PC-3 (cell line): ENCODE data around the gene PTGER3.

Source experiments
- EZH2 ChIP-seq: fragments of 300-600 bp; sonication (generic); IDR thresholded peaks from one replicate; pipeline ENCODE4 v1.6.1; 2017; ENCODE audit warnings: antibody characterized with exemption, mild to moderate bottlenecking, low read length; ENCODE audit not compliant: unreplicated experiment
- TF ChIP-seq, protein P1 (sequence below): fragments of 300-600 bp; sonication (generic); conservative IDR thresholded peaks from 2 replicates; pipeline ENCODE4 v1.5.1; 2017; ENCODE audit warnings: antibody characterized with exemption, low read depth, mild to moderate bottlenecking, low read length

DNA sequence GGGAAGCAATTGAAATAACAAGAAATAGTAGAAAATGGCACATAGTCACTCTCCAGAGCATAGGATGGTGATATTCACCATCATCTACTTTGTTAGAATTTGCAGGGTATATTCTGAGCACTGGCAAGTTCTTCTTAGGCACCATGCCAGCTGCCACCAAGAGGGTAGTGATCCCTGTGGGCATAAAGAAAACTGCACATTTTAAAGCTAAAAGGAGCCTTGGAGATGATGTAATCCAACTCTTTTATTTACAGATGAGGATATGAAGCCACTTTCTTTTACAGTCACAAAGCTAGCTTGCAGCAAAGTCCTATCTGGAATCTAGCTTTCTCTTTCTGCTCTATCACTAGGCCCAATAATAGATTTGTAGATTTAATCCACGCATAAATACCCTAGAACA is 69.0 kb downstream of the PTGER3 start:
- TF ChIP-seq, protein P1, sequence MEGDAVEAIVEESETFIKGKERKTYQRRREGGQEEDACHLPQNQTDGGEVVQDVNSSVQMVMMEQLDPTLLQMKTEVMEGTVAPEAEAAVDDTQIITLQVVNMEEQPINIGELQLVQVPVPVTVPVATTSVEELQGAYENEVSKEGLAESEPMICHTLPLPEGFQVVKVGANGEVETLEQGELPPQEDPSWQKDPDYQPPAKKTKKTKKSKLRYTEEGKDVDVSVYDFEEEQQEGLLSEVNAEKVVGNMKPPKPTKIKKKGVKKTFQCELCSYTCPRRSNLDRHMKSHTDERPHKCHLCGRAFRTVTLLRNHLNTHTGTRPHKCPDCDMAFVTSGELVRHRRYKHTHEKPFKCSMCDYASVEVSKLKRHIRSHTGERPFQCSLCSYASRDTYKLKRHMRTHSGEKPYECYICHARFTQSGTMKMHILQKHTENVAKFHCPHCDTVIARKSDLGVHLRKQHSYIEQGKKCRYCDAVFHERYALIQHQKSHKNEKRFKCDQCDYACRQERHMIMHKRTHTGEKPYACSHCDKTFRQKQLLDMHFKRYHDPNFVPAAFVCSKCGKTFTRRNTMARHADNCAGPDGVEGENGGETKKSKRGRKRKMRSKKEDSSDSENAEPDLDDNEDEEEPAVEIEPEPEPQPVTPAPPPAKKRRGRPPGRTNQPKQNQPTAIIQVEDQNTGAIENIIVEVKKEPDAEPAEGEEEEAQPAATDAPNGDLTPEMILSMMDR = no peak
- TF ChIP-seq EZH2 = no peak
